D721Med (cell line): Measurements from ENCODE around the gene MLLT3.

Experiments
- DNase-seq: peaks from one replicate; pipeline ENCODE4 v3.0.0; 2011; ENCODE audit warnings: low spot score; ENCODE audit not compliant: insufficient read length
- FAIRE-seq: peaks from 2 replicates; lab custom pipeline; 2011; peaks lifted over from hg19 to GRCh38; lab: Jason Lieb, UNC
- CTCF ChIP-seq: IDR thresholded peaks from 2 replicates; pipeline ENCODE4 v1.5.1; 2012; ENCODE audit warnings: mild to moderate bottlenecking, control low read depth; ENCODE audit not compliant: insufficient read depth; ENCODE audit errors: missing control alignments

The MLLT3 gene

GRCh38 chr9:20353931-20354652, 268.2 kb downstream of the MLLT3 start:
- FAIRE-seq (no peak), DNase-seq (no peak)
- no peak for TF ChIP-seq CTCF

GRCh38 chr9:20353524-20353923, 268.8 kb downstream of the MLLT3 start:
- FAIRE-seq: no peak
- DNase-seq: no peak
- no peak for TF ChIP-seq CTCF

- no peak for DNase-seq
- no peak for FAIRE-seq
- TF ChIP-seq CTCF: no peak
These were observed 269.7 kb downstream of the MLLT3 start for GRCh38 chr9:20352591-20352990.

- TF ChIP-seq CTCF: no peak
- no peak for DNase-seq
- FAIRE-seq: no peak
These were observed 270.6 kb downstream of the MLLT3 start for GRCh38 chr9:20351715-20352114.

GRCh38 chr9:20349568-20349967, 272.7 kb downstream of the MLLT3 start:
- no peak for TF ChIP-seq CTCF

GRCh38 chr9:20343325-20343724, 279.0 kb downstream of the MLLT3 start:
- no peak for DNase-seq
- TF ChIP-seq CTCF: no peak
- no peak for FAIRE-seq

More at GRCh38 chr9:20349568-20349967, 272.7 kb downstream of the MLLT3 start:
- DNase-seq (no peak), FAIRE-seq (no peak)

- DNase-seq (no peak), FAIRE-seq (no peak)
- no peak for TF ChIP-seq CTCF
These were observed 281.8 kb downstream of the MLLT3 start for GRCh38 chr9:20340511-20340861.
